GM21390 (cell line): ENCODE data around the gene UBE2S.
"Not testable (repeated sequence)": the region's sequence is repeated elsewhere in the genome, so short reads cannot be mapped to it uniquely, and the experiment has no call there.

Source experiments
- ATAC-seq: cut with Tn5 transposase; IDR thresholded peaks from one replicate; pipeline ENCODE4 v1.9.1; 2021; ENCODE audit not compliant: unreplicated experiment

UBE2S gene

GRCh38 chr19:55406826-55407549 is 600 bp downstream of the UBE2S start:
- ATAC-seq, result no peak

DNA sequence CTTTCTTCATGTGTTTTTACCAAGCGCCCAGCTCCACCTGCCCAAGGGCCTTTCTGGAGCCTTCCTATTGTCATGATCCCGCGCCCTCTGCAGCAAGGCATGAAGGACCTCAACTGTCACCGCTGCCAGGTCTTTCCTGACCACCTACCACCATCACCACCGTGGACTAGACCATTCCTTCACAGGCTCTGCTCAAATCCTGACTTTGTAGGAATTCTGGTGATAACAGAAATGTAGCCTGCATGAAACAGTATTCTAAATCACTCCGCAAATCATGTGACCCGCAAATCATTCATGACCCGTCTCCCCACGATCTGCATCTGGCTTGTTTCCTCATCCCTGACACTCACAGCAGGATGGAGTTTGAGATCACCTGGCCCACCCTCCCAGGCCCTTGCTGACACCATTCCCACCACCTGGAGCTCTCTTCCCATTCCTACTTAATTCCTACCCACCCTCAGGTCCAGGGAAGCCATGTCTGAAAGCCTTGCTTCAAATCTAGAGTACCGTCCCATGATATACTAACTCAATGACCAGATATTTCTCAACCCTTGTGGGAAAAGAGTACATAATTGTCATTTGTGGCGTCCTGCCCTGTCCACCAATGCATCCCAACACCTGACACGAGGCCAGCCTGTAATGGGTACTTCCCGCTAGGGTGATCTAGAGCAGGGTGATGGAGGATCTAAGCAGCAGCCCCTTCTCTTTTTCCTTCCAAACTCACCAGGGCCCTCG is 1.3 kb downstream of the UBE2S start:
- no peak for ATAC-seq

DNA sequence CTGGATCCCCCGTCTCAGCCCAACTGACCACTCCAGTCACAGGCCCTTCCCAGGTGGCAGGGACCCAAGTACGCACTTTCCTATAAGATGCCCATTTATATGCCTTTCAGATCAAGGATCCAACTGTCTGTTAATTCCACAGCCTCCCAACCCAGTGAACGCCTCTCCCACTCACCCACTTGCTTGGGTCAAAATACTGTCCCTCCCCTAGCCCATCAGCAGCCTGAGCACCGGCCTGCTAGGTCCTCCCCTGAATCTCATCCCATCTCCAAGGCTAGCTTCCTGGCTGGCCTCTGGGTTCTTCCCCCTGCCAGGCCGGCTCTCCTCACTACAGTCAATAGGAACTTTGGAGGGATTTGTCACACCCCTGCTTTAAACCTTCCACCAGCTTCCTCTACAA is 1.9 kb downstream of the UBE2S start:
- no peak for ATAC-seq

DNA sequence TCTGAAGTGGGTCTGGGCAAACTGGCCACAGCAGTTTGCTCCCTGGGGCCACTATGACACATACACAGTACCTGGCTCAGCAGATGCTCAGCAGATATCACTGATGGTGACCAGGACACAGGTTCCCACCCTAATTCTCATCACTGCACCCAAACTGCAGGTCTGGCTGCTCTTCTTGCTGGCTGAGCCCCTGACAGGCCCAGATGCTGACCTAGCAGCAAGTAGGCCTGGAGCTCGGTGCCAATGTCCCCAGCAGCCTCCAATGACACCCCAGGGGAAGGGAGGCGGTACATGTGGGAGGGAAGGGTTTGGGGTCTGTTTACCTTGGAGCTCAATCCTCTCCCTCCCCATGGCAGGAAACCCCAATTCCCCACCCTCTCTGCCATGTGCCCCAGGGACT is 5.1 kb downstream of the UBE2S start:
- ATAC-seq, result no peak

DNA sequence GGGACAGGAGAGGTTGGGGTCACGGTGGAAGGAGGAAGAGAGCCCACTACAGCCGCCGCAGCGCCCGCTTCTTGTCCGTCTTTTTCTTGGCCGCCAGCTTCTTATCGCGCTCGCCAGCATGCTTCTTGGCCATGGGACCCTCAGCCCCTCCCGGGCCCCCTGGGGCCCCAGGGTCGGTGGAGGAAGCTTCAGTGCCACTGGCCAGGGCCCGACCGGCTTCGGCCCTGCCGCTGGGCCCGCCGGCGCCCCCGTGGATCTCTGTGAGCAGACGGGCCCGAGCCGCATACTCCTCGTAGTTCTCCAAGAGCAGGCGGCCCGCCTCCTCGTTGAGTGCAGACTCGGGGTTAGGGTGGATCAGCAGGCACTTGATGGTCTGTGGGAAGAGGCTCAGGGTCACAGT is 6.2 kb downstream of the UBE2S start:
- ATAC-seq, result not testable (repeated sequence)

DNA sequence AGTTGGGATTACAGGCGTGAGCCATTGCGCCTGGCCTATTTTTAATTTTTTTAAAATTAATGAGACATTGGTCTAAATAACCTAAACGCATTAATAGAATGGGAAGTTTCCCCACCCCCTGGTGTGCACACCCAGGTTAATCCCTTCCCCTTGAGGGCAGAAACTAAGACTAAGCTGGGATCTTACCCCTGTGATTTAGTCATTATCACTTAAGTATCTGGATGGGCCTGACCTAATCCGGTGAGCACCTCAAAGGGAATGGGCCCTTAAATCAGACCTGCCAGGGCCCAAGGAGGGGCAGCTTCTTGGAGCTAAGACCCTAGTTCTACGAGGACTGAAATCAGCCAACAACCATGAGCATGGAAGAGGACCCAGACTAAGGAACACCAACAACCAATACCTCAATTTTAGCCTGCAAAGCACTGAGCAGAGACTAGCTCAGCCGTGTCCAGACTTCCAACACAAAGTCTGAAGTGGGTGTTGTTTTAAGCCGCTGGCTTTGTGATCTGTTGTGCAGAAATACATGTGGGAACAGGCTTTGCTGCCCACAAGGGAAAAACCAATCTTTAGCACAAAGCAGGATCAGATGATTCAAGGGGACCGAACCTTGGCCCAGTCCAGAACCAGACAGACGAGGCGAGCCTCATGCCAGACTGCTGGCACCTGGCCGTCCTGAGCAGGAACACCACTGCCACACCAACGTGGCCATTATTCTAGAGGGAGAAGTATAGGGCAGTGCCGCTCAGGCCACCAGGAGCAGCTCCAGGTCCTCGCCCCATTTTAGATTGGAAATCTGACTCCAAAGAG is 7.1 kb downstream of the UBE2S start:
- no peak for ATAC-seq

GRCh38 chr19:55398200-55398925 is 9.2 kb downstream of the UBE2S start:
- no peak for ATAC-seq

- ATAC-seq, result no peak
Measured at GRCh38 chr19:55392820-55393761, 14.5 kb downstream of the UBE2S start.

DNA sequence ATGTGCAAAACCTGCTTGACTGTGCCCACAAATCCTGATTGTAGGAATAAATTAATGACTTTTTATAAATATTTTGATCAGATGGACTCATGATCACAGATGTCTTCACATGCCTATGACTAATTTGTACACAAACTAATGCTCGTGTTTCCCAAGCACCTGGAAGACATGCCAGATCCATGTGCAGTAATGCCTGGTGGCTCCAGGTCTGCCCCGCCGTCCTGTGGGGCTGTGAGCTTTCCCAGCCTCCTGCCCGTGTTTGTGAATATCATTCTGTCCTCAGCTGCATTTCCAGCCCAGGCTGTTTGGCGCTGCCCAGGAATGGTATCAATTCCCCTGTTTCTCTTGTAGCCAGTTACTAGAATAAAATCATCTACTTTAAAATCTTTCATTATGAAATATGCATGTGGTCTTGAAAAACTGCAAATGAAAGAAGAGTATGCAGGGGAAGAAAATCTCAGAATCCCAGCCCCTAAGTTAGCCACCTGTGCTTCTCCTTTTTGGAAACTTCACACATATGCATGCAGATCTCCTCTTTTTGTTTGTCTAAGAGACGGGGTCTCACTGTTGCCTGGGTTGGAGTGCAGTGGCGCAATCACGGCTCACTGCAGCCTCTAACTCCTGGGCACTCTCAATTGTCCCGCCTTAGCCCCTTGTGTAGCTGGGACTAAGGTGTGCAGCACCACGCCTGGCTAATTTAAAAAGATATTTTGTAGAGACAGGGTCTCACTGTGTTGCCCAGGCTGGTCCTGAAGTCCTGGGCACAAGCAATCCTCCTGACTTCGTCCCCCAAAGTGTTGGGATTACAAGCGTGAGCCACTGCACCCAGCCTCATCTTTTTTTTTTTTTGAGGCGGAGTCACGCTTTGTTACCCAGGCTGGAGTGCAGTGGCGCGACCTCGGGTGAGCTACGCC is 15.6 kb downstream of the UBE2S start:
- ATAC-seq, result no peak

DNA sequence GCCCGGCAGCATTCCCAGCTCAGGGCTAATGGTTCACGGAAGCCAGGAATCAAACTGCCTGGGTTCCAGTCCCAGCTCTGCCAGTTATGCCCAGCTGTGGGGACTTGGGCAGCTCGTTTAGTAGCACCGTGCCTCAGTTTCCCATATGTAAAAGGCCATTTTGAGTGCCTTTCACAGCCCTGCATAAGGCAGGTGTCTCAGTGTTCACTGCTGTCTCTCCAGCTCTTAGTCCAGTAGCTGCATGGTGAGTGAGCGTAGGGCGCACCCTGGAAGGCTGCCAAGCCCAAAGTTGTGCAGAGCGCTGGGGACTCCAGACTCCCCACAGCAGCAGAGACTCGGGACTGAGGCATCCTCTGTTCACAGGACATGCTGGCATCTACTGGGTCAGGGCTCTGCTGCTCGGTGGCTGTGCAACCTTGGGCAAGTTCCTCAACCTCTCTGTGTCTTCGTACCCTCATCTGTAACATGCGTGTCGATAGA is 16.4 kb downstream of the UBE2S start:
- ATAC-seq, result no peak

- ATAC-seq, result no peak
Measured at GRCh38 chr19:55390461-55390880, 17.1 kb downstream of the UBE2S start.

- ATAC-seq, result no peak
Measured at GRCh38 chr19:55389386-55390317, 17.9 kb downstream of the UBE2S start.

DNA sequence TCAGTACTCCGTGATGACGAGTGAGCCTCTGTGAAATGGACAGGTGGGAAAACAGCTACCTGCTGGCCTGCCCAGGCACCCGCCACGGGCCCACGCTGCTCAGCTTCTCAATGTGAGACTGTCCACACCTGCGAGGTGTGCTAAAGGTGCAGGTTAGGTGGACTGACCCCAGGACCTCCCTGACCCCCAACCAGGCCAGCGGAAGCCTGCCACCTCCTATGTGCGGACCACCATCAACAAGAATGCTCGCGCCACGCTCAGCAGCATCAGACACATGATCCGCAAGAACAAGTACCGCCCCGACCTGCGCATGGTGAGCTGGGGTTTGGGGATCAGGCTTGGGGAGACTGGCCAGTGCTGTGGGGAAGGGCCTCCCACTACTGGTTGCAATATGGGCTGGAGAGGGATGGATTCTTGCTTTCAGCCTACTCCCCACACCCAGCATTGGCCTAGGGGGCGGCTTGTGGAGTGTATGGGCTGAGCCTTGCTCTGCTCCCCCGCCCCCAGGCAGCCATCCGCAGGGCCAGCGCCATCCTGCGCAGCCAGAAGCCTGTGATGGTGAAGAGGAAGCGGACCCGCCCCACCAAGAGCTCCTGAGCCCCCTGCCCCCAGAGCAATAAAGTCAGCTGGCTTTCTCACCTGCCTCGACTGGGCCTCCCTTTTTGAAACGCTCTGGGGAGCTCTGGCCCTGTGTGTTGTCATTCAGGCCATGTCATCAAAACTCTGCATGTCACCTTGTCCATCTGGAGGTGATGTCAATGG is 19.7 kb downstream of the UBE2S start:
- ATAC-seq, result no peak

DNA sequence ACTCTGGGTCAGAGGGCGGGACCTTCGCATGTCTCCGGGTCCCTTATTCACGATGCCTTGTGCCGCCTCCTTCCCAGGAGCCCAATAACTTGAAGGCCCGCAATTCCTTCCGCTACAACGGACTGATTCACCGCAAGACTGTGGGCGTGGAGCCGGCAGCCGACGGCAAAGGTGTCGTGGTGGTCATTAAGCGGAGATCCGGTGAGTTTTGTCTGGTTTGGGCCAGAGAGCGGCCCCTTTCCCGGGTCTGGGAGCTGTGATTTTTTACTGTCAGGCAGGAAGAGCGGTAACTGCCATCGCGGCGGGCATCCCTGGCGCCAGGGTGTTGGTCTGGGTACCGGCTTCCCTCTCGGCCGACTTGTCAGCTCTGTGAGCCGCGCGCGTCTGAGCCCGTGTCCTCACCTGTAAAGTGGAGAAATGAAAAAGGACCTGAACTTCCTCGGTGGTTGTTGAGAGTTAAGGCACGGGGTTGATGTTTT is 21.1 kb downstream of the UBE2S start:
- ATAC-seq, result no peak

DNA sequence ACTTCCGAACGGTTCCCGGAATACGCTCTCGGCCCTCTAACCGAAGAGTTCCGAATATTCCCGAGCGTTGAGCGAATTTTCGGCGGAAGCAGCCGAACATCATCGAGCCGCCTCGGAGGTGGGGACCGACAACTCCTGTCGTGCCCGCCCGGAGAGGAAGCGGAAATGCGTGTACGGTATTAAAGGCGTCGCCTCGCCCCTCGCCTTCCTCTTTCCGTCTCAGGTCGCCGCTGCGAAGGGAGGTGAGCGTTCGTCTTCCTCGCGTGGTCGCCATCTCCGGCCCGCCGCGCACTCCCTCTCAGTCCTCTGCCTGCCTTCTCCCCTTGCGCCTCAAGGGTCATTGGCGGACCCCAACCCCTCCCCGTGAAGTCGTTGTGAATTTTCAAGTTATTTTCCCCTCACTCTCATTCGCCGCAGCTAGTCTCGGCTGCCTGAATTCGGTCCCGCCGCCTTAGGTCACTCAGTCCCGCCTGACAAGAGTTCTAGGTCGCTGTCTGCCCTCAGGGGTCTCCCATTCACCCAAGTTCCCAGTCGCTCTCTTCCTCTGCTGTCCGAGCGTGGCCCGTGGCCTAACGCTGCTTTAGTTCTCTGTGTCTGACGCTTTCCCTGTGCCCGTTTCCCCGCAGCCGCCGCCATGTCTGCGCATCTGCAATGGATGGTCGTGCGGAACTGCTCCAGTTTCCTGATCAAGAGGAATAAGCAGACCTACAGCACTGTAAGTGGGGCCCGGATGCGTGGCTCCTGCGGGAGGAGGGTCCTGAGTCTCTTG is 21.7 kb downstream of the UBE2S start, which contains the start of gene RPL28:
Gene RPL28, plus strand, starts transcription at position 209 of the 769 bp plus-strand sequence. Its CDS starts 426 bp downstream, at position 635.
- ATAC-seq, result peak; percentile 55
